Dedifferentiated amniotic fluid mesenchymal stem cell (primary cell): ENCODE data around the gene KIFC1.
A peak's percentile ranks its signal among the peaks of the same experiment; 100 is the strongest.

Experiments used
- DNase-seq: peaks from one replicate; pipeline ENCODE4 v3.0.0-alpha.2; 2016; ENCODE audit errors: extremely low spot score

The KIFC1 gene

DNA sequence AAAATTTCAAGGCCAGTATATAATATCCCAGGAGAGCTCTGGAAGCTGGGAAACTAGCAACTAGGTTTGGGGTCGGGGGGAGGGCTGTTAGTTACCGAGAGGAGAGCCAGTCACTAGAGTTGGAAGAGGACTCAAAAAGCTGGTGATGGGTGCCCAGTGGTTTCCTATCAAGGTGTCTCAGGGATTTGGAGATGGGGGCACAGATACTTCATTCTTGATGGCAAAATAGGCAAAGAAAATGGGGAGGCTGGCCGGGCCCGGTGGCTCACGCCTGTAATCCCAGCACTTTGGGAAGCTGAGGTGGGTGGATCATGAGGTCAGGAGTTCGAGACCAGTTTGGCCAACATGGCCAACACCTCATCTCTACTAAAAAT, 20.0 kb downstream of the KIFC1 start:
- no peak for DNase-seq

DNA sequence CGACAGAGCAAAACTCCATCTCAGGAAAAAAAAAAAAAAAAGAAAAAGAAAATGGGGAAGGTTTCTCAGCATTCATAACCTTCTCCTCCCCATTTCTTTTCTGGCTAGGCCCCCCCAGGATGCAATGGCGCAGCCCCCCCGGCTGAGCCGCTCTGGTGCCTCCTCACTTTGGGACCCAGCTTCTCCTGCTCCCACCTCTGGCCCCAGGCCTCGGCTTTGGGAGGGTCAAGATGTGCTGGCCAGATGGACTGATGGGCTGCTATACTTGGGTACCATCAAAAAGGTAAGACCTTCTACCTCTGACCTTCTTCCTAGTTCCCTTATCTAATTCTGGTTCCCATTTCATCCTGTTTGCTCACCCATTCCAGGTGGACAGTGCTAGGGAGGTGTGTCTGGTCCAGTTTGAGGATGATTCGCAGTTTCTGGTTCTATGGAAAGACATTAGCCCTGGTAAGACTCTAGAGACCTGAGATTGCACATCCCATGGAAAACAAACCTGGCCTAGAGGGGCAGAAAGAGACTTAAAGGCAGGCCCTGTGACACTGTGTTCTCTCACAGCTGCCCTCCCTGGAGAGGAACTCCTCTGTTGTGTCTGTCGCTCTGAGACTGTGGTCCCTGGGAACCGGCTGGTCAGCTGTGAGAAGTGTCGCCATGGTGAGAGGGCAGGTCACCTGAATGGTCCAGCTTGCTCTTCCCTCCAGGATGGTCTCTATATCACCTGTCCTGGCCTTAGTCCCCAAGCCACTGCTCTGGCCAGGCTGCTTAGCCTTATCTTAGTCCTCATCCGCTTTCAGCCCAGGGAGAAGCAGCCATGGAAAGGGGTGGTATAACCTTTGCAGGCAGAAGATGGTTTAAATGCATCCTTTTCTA, 20.8 kb downstream of the KIFC1 start:
- no peak for DNase-seq

DNA sequence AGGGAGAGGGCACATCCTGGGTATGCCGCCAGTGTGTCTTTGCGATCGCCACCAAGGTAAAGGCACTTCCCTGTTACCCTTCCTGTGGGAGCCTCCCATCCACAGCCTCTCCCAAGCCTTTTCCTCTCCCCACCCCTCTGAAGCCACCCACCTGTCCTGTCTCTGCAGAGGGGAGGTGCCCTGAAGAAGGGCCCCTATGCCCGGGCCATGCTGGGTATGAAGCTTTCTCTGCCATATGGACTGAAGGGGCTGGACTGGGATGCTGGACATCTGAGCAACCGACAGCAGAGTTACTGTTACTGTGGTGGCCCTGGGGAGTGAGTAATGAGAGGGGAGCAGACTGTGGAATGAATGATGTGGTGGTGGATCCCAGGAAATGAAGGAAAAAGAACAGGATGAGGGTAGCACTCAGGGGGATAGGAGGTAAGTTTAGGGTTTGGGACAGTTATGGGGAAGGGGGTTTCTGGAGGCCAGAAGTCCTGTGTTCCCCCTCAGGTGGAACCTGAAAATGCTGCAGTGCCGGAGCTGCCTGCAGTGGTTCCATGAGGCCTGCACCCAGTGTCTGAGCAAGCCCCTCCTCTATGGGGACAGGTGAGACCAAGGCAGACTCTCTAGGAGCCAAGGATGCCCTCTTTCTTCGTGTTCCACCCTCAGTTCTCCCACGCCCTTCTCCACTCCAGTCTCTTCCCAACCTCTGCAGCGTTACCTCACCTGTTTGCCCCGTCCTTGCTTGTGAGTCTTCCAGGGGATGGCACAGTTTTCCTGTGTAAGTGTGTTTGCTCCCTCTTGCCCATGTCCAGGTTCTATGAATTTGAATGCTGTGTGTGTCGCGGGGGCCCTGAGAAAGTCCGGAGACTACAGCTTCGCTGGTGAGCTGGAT, 21.9 kb downstream of the KIFC1 start:
- no peak for DNase-seq

DNA sequence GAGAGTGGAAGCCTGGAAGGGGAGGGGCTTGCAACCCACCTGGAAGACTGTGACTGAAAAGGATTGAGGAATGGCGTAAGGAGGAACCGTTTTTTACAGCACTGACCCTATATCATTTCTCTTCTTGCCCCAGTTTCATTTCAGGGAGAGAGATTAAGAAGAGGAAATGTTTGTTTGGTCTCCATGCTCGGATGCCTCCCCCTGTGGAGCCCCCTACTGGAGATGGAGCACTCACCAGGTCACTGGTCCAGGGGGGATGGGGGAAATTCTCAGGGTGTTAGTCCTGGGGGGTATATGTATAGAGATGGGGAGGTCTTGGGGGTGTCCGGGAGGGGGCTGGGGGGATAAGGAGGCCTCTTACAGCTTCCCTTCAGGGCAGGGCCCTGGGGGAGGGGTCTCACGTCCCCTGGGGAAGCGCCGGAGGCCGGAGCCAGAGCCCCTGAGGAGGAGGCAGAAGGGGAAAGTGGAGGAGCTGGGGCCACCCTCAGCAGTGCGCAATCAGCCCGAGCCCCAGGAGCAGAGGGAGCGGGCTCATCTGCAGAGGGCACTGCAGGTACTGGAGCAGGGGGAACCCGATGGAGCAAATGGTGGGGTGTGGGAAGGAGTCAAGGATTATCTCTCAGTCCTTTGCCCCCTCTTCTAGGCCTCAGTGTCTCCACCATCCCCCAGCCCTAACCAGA, 23.1 kb downstream of the KIFC1 start:
- DNase-seq, result no peak

DNA sequence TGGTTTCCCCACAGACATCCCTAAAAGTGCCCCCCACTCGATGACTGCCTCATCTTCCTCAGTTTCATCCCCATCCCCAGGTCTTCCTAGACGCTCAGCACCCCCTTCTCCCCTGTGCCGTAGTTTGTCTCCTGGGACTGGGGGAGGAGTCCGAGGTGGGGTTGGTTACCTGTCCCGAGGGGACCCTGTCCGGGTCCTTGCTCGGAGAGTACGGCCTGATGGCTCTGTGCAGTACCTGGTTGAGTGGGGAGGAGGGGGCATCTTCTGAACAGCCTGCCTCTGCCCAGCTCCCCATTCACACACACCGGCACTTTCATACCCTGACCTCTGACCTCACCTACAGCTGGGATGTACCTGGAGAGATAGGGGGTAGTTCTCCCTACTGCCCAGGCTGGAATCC, 24.2 kb downstream of the KIFC1 start:
- no peak for DNase-seq

DNA sequence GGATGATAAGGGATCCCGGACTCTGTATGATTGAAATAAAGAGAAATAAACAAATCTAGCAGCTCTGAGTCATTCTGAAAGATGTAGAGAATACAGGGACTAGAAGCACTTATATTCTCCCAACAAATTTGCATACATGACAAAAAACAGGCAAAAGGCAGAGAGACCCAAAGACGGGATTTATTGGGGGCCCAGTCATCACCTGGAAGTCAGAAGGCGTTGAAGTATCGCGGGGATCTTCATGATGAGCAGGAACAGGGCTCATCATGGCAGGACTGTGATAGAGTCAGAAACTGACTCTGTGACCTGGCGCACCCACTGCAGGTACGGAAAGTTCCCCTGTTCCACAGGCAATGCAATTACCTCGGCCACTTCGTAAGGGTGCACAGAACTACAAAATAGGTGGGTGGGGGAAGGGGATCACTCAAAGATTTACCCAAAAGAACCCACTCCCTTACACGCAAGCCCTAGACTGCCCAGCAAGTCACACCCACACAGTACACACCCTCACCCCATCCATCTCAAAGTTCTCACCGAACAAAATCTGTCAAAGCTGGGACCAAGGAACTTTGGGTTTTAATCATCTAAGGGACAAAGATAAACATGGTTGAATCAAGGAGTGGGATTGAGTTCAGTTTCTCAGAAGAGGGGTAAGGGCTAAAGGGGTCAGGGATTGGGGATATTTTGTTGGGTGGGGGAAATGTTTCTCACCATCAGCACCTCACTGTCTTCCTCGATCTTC, 24.9 kb downstream of the KIFC1 start:
- DNase-seq, result no peak

DNA sequence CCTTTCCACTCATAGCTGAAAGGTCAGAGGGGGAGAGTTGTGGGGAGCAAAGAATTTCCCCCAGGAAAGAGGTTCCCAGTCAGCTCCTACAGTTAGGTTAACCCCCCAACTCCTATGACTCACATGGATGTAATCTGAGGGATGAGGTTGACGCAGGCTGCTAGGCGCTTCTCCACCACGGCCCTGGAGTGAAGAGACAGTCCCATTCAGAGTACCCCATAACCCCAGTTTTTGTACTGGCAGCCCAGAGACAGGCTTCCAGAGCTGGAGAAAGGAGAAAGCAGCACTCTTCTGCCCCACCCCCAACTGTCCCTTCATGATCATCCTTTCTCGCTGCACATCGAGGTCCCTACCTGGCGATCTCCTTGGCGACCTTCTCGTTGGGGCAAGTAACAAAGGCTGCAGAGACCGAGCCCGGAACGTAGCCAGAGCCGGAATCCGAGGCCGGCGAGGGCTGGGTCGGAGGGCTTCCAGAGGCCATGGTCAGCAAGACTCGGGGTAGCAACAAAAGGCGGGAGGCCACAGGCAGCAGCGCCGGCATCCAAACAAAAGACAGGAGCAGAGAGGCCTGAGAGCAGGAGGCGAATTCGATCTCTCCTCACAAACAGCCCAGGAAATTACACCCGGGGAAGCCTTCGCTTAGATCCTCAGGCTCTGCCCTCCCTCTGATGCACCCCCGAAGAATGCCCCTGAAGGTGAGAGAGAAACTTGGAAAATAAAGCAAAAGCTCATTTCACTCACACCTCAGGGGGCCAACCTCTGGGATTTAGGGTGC, 25.7 kb downstream of the KIFC1 start:
- peak; percentile 66 for DNase-seq

DNA sequence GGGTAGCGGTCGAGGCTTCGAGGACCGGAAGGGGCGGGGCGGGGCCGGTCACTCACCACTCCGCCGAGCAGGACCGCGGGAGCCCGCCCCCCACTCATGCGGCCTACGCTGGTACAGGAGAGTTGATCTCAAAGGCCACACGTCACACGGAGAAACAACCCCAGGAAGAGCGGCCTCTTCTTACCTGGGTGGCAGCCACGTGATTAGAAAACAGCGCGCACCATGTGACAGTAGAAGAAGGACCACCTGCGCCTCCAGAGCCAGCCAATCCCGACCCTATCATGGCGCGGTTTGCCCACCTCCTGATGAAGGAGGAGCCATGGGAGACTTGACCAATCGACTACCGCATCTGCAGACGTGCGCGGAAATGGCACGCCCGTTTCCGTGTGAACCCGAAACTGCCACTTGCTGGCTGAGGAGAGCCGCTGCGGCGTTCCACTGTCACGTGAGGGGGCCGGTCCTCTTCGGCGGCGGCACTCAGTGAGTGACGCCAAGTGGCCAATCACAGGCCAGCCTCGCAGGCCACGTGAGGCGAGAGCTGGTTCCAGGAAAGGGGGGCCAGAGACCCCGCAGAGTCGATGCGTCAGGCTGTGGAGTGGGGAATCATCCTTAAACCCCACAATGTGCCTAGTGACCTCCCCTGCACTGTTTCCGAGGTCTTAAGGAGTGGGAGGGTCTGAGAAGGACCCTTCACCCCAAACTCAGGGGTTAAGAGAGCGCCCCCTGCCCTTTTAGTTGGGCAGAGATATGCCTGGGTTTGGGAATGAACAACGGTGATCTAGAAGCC, 26.5 kb downstream of the KIFC1 start, which contains the start of gene CUTA:
Gene CUTA, minus strand, starts transcription at position 205 of the 787 bp plus-strand sequence. Its CDS starts 107 bp downstream, at position 98.
- DNase-seq, result peak; percentile 99

DNA sequence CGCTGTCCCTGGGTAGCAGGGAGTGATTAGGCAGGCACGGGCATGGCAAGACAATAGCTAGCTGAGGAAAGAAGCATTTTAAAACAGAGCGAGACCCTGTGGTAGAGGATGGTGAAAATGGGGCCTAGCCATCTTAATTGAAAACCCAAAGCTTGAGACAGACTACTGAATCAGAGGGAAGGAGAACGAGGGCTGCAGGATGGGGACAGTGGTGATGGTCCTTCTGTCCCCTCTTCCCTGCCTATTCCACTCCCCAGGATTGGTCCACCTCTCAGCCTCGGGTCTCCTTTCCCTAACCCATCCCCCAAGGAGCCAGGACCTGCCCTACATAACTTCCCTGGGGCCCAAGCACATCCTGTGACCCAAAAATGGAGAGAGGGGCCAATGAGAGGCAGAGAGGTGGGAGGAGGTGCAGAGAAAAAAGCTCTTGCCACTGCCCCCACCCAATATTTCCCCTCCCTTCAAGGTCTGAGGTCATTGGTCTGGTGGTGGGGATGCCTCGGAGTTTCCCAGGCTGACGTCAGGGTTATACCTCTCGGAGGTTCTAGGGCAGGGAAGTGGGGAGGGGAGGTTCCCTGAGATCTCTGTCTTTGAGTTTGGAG, 27.2 kb downstream of the KIFC1 start:
- DNase-seq, result no peak

DNA sequence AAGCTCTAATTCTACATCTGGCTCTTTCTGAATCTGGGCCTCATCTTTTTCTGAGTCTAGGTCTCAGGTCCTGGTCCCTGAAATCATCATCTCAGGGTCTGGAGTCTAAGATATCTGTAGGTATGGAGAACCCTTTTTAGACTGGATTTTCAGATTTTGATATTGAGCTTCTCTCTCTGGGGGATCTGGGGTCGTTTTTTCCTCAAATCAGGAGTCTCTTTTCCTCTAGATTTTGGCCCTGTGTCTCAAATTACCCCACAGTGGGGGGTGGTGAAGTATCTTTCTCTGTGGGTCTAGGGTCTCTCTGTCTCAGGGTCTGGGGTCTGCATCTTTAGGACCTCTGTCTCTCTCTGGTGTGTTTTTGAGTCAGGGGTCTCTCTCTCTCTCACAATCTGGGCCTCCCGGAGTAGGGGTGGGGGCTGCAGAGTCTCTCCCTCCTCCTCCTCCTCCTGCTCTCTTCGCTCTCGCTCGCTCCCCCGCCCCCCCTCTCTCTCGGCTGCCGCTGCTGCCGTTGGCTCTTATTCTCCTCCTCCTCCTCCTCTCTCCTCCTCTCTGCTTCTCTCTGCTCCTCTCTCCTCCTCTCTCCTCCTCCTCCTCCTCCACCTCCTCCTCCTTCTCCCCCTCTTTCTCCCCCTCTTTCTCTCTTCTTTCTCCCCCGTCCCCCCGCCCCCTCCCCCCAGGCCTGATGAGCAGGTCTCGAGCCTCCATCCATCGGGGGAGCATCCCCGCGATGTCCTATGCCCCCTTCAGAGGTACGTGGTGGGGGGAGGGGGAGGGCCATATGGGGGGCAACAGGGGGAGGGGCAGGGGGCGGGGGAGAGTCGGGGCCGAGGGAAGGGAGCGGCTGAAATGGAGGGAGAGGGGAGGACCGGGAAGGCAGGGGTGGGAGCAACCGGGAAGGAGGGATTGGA, 28.2 kb downstream of the KIFC1 start, which contains the start of gene SYNGAP1:
Gene SYNGAP1, plus strand, starts transcription at position 486 of the 911 bp plus-strand sequence. Its CDS starts 200 bp downstream, at position 686.
- peak; percentile 32 for DNase-seq

DNA sequence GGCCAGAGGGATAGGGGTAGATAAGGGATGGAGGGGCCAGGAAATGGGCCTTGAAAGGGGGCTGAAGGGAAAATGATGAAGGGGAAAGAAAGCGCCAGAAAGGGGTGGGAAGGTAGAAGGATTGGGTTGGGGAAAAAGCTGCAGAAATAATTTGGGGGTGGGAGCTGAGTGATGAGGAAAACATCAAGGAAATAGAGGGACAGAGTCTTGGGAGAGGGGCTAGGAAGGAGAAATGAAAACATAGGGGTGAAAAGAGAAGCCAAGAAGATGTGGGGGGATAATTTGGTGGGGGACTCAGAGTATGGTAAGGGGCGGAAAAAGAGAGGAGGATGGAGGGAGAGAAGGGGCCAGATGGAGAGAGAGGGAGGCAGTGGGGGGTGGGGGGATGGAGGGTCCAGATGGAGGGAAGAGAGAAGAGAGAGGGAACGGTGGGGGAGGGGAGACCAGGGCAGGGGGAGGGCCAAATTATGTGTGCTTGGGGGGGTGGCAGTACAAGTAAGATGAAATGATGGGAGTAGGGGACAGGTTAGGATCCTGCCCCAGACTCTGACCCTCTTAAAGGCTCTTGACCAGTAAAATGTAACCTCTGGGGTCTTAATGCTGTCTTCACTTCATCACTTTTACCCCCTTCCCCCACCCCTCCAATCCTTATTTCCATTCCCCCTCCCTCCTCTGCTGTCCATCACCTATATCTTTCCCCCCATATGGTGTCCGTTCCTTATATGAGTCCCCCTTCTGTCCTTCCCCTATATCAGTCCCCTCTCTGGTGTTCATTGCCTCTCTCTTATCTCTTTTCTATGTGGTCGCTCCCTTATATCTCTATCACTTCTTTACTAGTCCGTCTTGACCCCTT, 29.1 kb downstream of the KIFC1 start:
- no peak for DNase-seq

DNA sequence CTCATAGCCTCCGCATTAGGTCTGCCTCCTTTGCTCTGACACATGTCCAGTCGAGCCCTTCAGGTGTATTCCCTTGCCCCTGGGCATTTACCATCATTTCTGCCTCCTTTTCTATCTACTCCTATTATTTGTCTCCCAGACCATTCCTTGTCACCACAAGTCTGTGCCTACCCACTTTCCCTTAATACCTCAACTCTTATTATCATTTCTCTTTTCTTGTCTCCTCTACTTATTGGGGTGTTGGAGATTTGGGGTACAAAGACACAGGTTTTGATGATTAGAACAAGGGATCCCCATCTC, 29.7 kb downstream of the KIFC1 start:
- no peak for DNase-seq

DNA sequence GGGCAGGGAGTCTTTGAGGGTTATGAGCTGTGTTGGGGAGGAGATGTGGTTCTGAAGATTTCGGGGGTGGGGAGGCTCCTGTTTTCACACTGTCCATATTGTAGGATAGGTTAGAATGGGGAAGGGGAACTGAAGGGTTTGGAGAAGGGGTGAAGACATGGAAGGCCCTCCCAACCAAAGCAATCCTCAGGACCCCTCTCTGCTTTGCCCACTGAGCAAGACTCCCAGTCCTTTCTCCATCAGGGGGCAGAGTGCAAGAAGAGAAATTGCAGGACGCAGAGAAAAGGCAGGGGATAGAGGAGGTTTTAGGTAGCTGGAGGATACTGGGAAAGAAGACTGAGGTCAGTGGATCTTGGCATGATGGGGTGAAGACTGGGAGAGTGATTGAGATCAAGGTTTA, 32.2 kb downstream of the KIFC1 start:
- no peak for DNase-seq

DNA sequence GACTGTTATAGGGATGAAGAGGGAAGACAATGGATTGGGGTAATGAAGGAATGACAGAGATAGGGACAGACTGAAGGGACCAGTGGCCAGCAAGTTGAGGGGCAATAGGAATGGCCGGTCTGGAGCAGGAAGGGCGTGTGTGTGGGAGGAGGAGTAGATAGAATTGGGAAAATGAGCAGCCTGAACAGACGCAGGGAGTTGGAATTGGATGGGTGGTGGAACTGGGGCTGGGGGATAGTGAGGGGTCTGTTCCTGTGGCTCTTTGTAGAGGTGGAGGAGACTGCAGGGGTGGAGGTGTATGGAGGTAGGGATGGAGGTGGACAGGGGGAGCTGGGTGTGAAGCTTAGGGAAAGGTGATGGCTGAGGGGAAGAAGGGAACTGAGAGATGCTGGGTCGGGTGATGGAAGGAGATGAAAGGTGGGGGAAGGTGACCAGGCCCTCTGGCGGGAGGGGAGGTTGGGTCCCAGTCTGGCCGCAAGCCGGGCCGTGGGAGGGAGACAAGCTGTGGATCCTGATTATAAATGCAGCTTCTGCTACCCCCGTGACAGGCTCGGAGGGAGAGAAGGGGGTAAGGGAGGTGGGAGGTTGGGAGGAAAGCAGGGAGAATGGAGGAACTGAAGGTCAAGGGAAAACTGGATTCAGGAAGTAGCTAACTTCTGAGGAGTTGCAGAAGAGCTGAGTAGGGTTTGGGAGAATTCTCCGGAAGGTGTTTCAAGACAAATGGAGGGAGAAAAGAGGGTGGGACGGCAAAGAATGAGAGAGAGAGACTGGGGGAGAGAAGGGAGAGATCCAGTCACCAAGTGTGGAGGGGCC, 33.4 kb downstream of the KIFC1 start:
- no peak for DNase-seq

DNA sequence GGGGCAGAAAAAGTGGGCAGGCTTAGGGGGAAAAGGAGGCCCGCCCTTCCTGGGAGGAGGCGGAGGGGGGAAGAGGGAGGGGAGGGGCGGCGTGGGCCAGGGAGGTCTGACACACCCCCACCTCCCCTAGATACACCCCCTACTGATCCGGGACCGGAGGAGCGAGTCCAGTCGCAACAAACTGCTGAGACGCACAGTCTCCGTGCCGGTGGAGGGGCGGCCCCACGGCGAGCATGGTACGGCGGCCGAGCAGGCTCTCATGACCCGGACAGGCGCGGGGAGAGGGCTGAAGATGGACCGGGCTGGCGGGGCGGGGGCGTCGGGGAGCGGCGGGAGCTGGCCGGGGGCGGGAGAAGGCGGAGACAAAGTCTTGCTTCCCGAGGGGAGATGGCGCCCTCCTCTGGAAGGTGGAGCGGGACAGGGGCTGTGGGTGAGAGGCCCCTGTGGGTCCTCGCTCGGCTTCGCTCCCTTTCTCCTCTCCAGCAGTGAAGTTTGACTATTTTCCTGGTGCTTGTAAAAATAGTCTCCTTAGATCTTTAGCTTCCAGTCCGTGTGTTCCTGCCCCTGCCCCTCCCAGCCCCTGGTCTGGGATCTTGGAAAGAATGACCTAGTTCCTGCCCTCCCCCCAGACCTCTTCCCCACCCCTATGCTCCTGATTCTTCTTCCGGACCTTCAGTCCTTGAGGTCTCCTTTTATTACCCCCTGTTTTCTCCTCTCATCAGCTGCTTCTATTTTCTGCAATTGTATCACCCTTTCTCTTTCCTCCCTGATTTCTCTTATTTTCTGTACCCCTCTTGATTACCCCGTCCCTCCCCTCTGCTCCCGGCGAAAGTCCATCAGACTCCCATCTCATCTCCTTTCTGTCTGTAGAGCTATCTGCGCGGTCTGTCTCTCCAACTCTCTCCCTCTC, 34.3 kb downstream of the KIFC1 start:
- DNase-seq, result peak; percentile 67
